ENCODE data around the gene NRXN2.

The NRXN2 gene

DNA sequence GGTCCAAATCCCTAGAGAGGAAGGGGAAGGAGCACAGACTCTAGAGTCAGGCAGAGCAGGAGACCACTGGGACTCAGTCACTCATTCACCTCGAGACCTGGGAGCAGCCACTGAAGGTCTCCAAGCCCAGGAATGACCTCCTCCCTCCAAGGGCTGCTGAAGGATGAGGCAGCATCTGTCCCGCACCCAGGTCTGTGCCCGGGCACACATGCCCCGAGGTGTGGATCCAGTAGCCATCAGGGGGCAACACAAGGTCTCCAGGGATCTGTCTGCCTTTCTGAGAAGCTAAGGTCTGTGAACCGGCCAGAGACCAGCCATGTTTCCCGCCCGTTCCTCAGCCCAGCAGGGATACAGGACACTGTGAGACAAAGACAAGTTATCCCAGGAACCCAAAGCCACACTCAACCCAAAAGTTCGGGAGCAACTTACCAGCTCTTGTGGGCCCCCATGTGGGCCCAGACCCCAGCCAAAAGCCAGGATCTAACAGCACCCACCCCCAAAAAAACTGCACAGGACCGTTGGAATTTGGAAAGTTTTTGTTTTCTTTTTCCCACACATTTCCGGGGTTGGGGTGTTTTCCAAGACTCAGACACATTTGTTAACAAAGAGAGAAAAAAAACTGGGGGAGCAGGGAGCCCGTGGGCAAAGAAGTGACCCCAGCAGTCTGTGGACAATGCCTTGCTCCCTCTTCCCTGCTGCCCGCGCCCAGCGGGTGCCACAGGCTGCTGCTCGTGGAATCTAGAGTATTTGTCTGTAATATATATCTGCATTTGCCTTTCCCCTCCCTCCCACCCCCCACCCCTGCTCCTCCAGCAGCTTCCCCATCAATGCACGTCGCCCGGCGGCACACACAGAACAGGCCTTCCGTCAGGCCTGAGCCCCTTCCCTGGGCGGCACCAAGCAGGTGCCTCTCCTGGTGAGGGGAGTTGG is 117.1 kb downstream of the NRXN2 start:
- Histone ChIP-seq H2AFZ (ENCODE audit: low read length) (no peak overlapping the region), H3K4me3 (ENCODE audit: low read length, poor library complexity, severe bottlenecking) (no peak overlapping the region), H4K20me1 (ENCODE audit: insufficient read depth, low read length, poor library complexity, severe bottlenecking) (no peaks in the 10 kb centered on the region), H3F3A (ENCODE audit: low read depth) (no peaks in the 10 kb centered on the region), H3K27me3 (ENCODE audit: insufficient read depth, low read length, poor library complexity, severe bottlenecking) (no peaks in the 10 kb centered on the region), H3K79me2 (ENCODE audit: insufficient read depth, low read length) (no peaks in the 10 kb centered on the region), H3K9me2 (replicated peaks; ENCODE audit: low read depth, low read length) (no peaks in the 10 kb centered on the region), H3K9me3 (ENCODE audit: insufficient read depth, low read depth, low read length) (no peaks in the 10 kb centered on the region), H3K9ac (ENCODE audit: low read depth, low read length, poor library complexity, severe bottlenecking) (no peak overlapping the region), H3K4me2 (ENCODE audit: low read depth, low read length, poor library complexity, severe bottlenecking) (no peak overlapping the region), H3K36me3 (ENCODE audit: insufficient read depth, low read length) (no peaks in the 10 kb centered on the region), H3K4me1 (ENCODE audit: insufficient read depth, low read length, poor library complexity, severe bottlenecking) (peaks cover 35% of the 10 kb centered on the region)
- no peak for TF ChIP-seq EZH2phosphoT487 (IDR thresholded peaks at IDR 0.05; ENCODE audit: borderline replicate concordance)
- TF ChIP-seq, protein P1, sequence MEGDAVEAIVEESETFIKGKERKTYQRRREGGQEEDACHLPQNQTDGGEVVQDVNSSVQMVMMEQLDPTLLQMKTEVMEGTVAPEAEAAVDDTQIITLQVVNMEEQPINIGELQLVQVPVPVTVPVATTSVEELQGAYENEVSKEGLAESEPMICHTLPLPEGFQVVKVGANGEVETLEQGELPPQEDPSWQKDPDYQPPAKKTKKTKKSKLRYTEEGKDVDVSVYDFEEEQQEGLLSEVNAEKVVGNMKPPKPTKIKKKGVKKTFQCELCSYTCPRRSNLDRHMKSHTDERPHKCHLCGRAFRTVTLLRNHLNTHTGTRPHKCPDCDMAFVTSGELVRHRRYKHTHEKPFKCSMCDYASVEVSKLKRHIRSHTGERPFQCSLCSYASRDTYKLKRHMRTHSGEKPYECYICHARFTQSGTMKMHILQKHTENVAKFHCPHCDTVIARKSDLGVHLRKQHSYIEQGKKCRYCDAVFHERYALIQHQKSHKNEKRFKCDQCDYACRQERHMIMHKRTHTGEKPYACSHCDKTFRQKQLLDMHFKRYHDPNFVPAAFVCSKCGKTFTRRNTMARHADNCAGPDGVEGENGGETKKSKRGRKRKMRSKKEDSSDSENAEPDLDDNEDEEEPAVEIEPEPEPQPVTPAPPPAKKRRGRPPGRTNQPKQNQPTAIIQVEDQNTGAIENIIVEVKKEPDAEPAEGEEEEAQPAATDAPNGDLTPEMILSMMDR (conservative IDR thresholded peaks at IDR 0.05; ENCODE audit: low read length) = no peak

DNA sequence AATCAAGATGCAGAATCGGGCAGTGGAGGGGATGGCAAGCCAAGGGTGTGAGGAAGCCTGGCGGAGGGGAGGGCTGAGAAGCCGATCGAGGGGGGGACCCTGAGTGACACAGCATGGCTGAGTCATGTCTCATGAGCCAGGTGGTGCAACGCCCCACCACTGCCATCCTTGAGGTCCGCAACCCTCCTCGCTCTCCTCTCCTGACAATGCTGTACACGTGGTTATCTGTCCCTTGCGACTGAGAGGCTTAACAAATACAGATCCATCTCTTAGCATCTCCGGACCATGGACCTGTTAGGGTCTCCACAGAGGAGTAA is 117.8 kb downstream of the NRXN2 start:
- Histone ChIP-seq H4K20me1 (ENCODE audit: insufficient read depth, low read length, poor library complexity, severe bottlenecking) (no peaks in the 10 kb centered on the region), H3K9me3 (ENCODE audit: insufficient read depth, low read depth, low read length) (no peaks in the 10 kb centered on the region), H3K79me2 (ENCODE audit: insufficient read depth, low read length) (no peaks in the 10 kb centered on the region), H3K27me3 (ENCODE audit: insufficient read depth, low read length, poor library complexity, severe bottlenecking) (no peaks in the 10 kb centered on the region), H3K4me2 (ENCODE audit: low read depth, low read length, poor library complexity, severe bottlenecking) (no peak overlapping the region), H2AFZ (ENCODE audit: low read length) (no peak overlapping the region), H3K4me3 (ENCODE audit: low read length, poor library complexity, severe bottlenecking) (no peak overlapping the region), H3K36me3 (ENCODE audit: insufficient read depth, low read length) (no peaks in the 10 kb centered on the region), H3K9ac (ENCODE audit: low read depth, low read length, poor library complexity, severe bottlenecking) (no peak overlapping the region), H3K4me1 (ENCODE audit: insufficient read depth, low read length, poor library complexity, severe bottlenecking) (peaks cover 27% of the 10 kb centered on the region), H3K9me2 (replicated peaks; ENCODE audit: low read depth, low read length) (no peaks in the 10 kb centered on the region), H3F3A (ENCODE audit: low read depth) (no peaks in the 10 kb centered on the region)
- TF ChIP-seq EZH2phosphoT487 (IDR thresholded peaks at IDR 0.05; ENCODE audit: borderline replicate concordance) = no peak
- TF ChIP-seq, protein P1 (conservative IDR thresholded peaks at IDR 0.05; ENCODE audit: low read length) = no peak

DNA sequence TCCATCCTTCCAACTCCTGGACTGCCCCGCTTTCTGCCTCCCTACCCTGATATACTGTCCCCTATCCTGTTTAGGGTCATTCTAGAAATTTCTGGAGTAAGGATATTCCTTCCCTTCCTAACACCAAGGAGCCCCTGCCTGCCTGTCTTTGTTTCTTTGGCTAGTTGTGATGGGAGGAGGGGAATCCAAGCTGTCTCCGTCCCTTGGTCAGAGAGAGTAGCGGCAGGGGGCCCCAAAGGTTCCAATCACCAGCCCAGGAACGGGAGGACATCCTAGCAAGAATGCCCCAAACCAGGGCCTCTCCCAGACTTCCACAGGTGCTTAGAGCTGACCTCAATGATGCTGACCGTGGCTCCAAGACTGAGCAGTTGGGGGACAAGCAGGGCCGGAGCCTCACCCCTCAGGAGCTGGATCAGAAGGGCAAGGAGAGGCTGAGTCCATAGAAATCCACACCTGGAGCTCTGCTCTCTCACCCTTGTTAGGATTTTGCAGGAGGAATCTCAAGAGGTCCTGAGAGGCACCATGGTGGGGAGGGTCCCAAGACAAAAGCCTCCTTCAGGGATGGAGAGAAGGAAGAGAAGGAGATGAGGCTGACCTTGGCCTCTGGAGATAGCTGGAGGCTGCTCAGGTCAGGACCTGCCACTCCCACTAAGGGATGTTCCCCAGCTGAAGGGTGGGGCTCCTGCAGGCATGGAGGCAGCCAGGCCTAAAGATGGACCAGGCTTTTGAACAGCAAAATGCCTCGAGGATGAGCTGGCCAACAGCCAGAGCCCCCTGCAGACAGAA is 118.3 kb downstream of the NRXN2 start:
- H3K27me3 ChIP-seq (ENCODE audit: insufficient read depth, low read length, poor library complexity, severe bottlenecking) = no peaks in the 10 kb centered on the region
- H3K9me3 ChIP-seq (ENCODE audit: insufficient read depth, low read depth, low read length) = no peaks in the 10 kb centered on the region
- H3K36me3 ChIP-seq (ENCODE audit: insufficient read depth, low read length) = no peaks in the 10 kb centered on the region
- H4K20me1 ChIP-seq (ENCODE audit: insufficient read depth, low read length, poor library complexity, severe bottlenecking) = no peaks in the 10 kb centered on the region
- H3K4me2 ChIP-seq (ENCODE audit: low read depth, low read length, poor library complexity, severe bottlenecking) = no peak overlapping the region
- H3F3A ChIP-seq (ENCODE audit: low read depth) = no peaks in the 10 kb centered on the region
- H3K9ac ChIP-seq (ENCODE audit: low read depth, low read length, poor library complexity, severe bottlenecking) = no peak overlapping the region
- H3K4me3 ChIP-seq (ENCODE audit: low read length, poor library complexity, severe bottlenecking) = no peak overlapping the region
- no peak overlapping the region for H2AFZ ChIP-seq (ENCODE audit: low read length)
- H3K9me2 ChIP-seq (replicated peaks; ENCODE audit: low read depth, low read length) = no peaks in the 10 kb centered on the region
- no peaks in the 10 kb centered on the region for H3K79me2 ChIP-seq (ENCODE audit: insufficient read depth, low read length)
- TF ChIP-seq, protein P1 (conservative IDR thresholded peaks at IDR 0.05; ENCODE audit: low read length) = no peak
- no peak for TF ChIP-seq EZH2phosphoT487 (IDR thresholded peaks at IDR 0.05; ENCODE audit: borderline replicate concordance)
- peaks cover 22% of the 10 kb centered on the region for H3K4me1 ChIP-seq (ENCODE audit: insufficient read depth, low read length, poor library complexity, severe bottlenecking)

All from Loucy (cell line).